GM12878 (cell line): ENCODE results near the gene CERT1.

Experiments used
- CBX5 ChIP-seq: sonication (generic); IDR thresholded peaks from 2 replicates; pipeline ENCODE4 v1.6.1; 2016; ENCODE audit warnings: low read depth, moderate library complexity, mild to moderate bottlenecking, inconsistent platforms
- CHD4 ChIP-seq: fragments of 200-600 bp; sonication (generic); IDR thresholded peaks from 2 replicates; pipeline ENCODE4 v1.6.1; 2016; ENCODE audit warnings: mild to moderate bottlenecking
- CTCF ChIP-seq, 3 experiments: IDR thresholded peaks in 2 of 3; conservative IDR thresholded peaks in 1 of 3; 2 replicates each; pipeline ENCODE4 v1.5.1; 2011; ENCODE audit warnings: low read depth in 3 of 3, low read length in 3 of 3, mild to moderate bottlenecking in 3 of 3, control low read depth in 2 of 3, moderate library complexity in 2 of 3, inconsistent platforms in 1 of 3, mixed read lengths in 1 of 3; ENCODE audit not compliant: control insufficient read depth in 2 of 3, insufficient read depth in 1 of 3; ENCODE audit errors: extremely low read depth in 1 of 3
- ETV6 ChIP-seq, 2 experiments: fragments of 450-650 bp in 1 of 2; IDR thresholded peaks in 1 of 2; conservative IDR thresholded peaks in 1 of 2; 2 replicates each; pipeline ENCODE4 v1.6.1; 2014; ENCODE audit warnings: antibody characterized with exemption in 1 of 2, borderline replicate concordance in 1 of 2, low read depth in 1 of 2, mild to moderate bottlenecking in 1 of 2, moderate library complexity in 1 of 2
- EZH2 ChIP-seq: IDR thresholded peaks from 2 replicates; pipeline ENCODE4 v1.6.1; 2012; ENCODE audit warnings: low read depth, mild to moderate bottlenecking, control low read depth, inconsistent platforms, low read length, borderline replicate concordance; ENCODE audit not compliant: control insufficient read depth
- POLR2AphosphoS2 ChIP-seq: IDR thresholded peaks from 2 replicates; pipeline ENCODE4 v1.6.1; 2011; ENCODE audit warnings: low read depth, mild to moderate bottlenecking, low read length, improper control_type of control experiment, moderate library complexity
- RFX5 ChIP-seq: IDR thresholded peaks from 2 replicates; pipeline ENCODE4 v1.6.1; 2011; ENCODE audit warnings: low read depth, low read length, improper control_type of control experiment
- SREBF2 ChIP-seq: IDR thresholded peaks from 2 replicates; pipeline ENCODE4 v1.6.1; 2012; ENCODE audit warnings: mild to moderate bottlenecking, low read length

- TF ChIP-seq CTCF (IDR thresholded peaks at IDR 0.05 in 2 of 3, conservative IDR thresholded peaks at IDR 0.05 in 1 of 3; ENCODE audit: control insufficient read depth in 2 of 3, extremely low read depth in 1 of 3, insufficient read depth in 1 of 3, low read depth in 3 of 3, low read length in 3 of 3) = no peak
- no peak for TF ChIP-seq ETV6 (conservative IDR thresholded peaks at IDR 0.05 in 1 of 2, IDR thresholded peaks at IDR 0.05 in 1 of 2; ENCODE audit: borderline replicate concordance in 1 of 2, low read depth in 1 of 2)
- TF ChIP-seq EZH2 = no peak
- no peak for TF ChIP-seq RFX5
- TF ChIP-seq CHD4 = no peak
- TF ChIP-seq POLR2AphosphoS2 = no peak
- TF ChIP-seq CBX5 = no peak
- no peak for TF ChIP-seq SREBF2
These were observed 26.8 kb upstream of the CERT1 start for GRCh38 chr5:75538211-75538610.
